ENCODE measurements around the gene TAS2R10.
"Not testable (repeated sequence)": the region's sequence is repeated elsewhere in the genome, so short reads cannot be mapped to it uniquely, and the experiment has no call there.

TAS2R10 gene

GRCh38 chr12:10826258-10826657 is at the start of gene TAS2R10:
Gene TAS2R10, minus strand, starts transcription at chr12:10826358. Its CDS starts 89 bp downstream, at chr12:10826269.
- DNase-seq, result no peak

- DNase-seq, result no peak
These were observed 47.2 kb upstream of the TAS2R10 start for GRCh38 chr12:10873378-10873777.

- DNase-seq, result no peak
These were observed 41.2 kb upstream of the TAS2R10 start for GRCh38 chr12:10867381-10867780.

- no peak for DNase-seq
These were observed 37.5 kb upstream of the TAS2R10 start for GRCh38 chr12:10863512-10864218.

GRCh38 chr12:10861366-10861765 is 35.2 kb upstream of the TAS2R10 start:
- DNase-seq, result no peak

GRCh38 chr12:10855807-10856206 is 29.6 kb upstream of the TAS2R10 start:
- DNase-seq, result no peak

GRCh38 chr12:10853776-10854175 is 27.6 kb upstream of the TAS2R10 start:
- no peak for DNase-seq

- no peak for DNase-seq
These were observed 25.2 kb upstream of the TAS2R10 start for GRCh38 chr12:10851243-10851858.

- no peak for DNase-seq
These were observed 23.3 kb upstream of the TAS2R10 start, which contains the start of gene PRR4 for GRCh38 chr12:10849425-10849878. Gene PRR4, minus strand, starts transcription at chr12:10849475. Its CDS starts 38 bp downstream, at chr12:10849437.

- DNase-seq, result no peak
These were observed 21.6 kb upstream of the TAS2R10 start for GRCh38 chr12:10847744-10848143.

- no peak for DNase-seq
These were observed 16.7 kb upstream of the TAS2R10 start for GRCh38 chr12:10842862-10843261.

GRCh38 chr12:10838461-10838860 is 12.3 kb upstream of the TAS2R10 start:
- DNase-seq, result no peak

GRCh38 chr12:10829994-10830393 is 3.8 kb upstream of the TAS2R10 start:
- DNase-seq, result no peak

GRCh38 chr12:10824957-10825356 is 1.2 kb downstream of the TAS2R10 start:
- no peak for DNase-seq

- DNase-seq, result no peak
These were observed 14.1 kb downstream of the TAS2R10 start for GRCh38 chr12:10811883-10812536.

GRCh38 chr12:10810068-10810467 is 16.1 kb downstream of the TAS2R10 start, which contains the start of gene TAS2R9:
Gene TAS2R9, minus strand, starts transcription at chr12:10810168. Its CDS starts 93 bp downstream, at chr12:10810075.
- no peak for DNase-seq

GRCh38 chr12:10807186-10807585 is 19.0 kb downstream of the TAS2R10 start, which contains the start of gene TAS2R8:
Gene TAS2R8, minus strand, starts transcription at chr12:10807286. Its CDS starts 306 bp downstream, at chr12:10806980.
- DNase-seq, result no peak

- no peak for DNase-seq
These were observed 23.6 kb downstream of the TAS2R10 start, which contains the start of gene TAS2R7 for GRCh38 chr12:10802587-10802986. Gene TAS2R7, minus strand, starts transcription at chr12:10802627. Its CDS starts 57 bp downstream, at chr12:10802570.

GRCh38 chr12:10801741-10802140 is 24.4 kb downstream of the TAS2R10 start:
- DNase-seq, result no peak

- DNase-seq, result no peak
These were observed 31.9 kb downstream of the TAS2R10 start for GRCh38 chr12:10794222-10794621.

GRCh38 chr12:10791769-10792168 is 34.4 kb downstream of the TAS2R10 start:
- not testable (repeated sequence) for DNase-seq

GRCh38 chr12:10783252-10783651 is 42.9 kb downstream of the TAS2R10 start:
- DNase-seq, result no peak

- no peak for DNase-seq
These were observed 47.1 kb downstream of the TAS2R10 start for GRCh38 chr12:10779103-10779502.
